DOHH2 (cell line): Measurements from ENCODE around the gene CCR9.

Experiments used
- H3F3A ChIP-seq: fragments of 200-600 bp; sonication (generic), shearing (Covaris generic); 2 replicates; pipeline ENCODE4 v1.6.0; 2016; ENCODE audit warnings: antibody characterized with exemption, mild to moderate bottlenecking; ENCODE audit not compliant: control insufficient read depth, insufficient read depth
- H3K27ac ChIP-seq: fragments of 200-600 bp; sonication (generic); 2 replicates; pipeline ENCODE4 v1.5.1; 2014; ENCODE audit warnings: low read depth, mild to moderate bottlenecking, low read length, moderate library complexity
- H3K27me3 ChIP-seq: fragments of 200-600 bp; sonication (generic); 2 replicates; pipeline ENCODE4 v1.6.1; 2014; ENCODE audit warnings: mild to moderate bottlenecking, low read length, mixed read lengths; ENCODE audit not compliant: control insufficient read depth
- H3K36me3 ChIP-seq: fragments of 200-600 bp; sonication (generic); 2 replicates; pipeline ENCODE4 v1.6.1; 2014; ENCODE audit warnings: mild to moderate bottlenecking, low read length, moderate library complexity, mixed read lengths; ENCODE audit not compliant: control insufficient read depth
- H3K4me1 ChIP-seq: fragments of 200-600 bp; sonication (generic); 2 replicates; pipeline ENCODE4 v1.6.1; 2014; ENCODE audit warnings: mild to moderate bottlenecking, low read length, mixed read lengths; ENCODE audit not compliant: control insufficient read depth
- H3K4me2 ChIP-seq: fragments of 200-600 bp; sonication (generic); 2 replicates; pipeline ENCODE4 v1.6.0; 2014; ENCODE audit warnings: mild to moderate bottlenecking, low read length, moderate library complexity
- H3K4me3 ChIP-seq: fragments of 200-600 bp; sonication (generic); 2 replicates; pipeline ENCODE4 v1.5.1; 2014; ENCODE audit warnings: mild to moderate bottlenecking, low read length, mixed read lengths
- H3K79me2 ChIP-seq: fragments of 200-600 bp; sonication (generic); 2 replicates; pipeline ENCODE4 v1.6.1; 2014; ENCODE audit warnings: mild to moderate bottlenecking, low read length, mixed read lengths; ENCODE audit not compliant: control insufficient read depth
- H3K9me2 ChIP-seq: fragments of 200-600 bp; sonication (generic); replicated peaks from 2 replicates; pipeline ENCODE4 v1.6.1; 2014; ENCODE audit warnings: mild to moderate bottlenecking, low read length, mixed read lengths; ENCODE audit not compliant: control insufficient read depth
- H3K9me3 ChIP-seq: fragments of 200-600 bp; sonication (generic); 2 replicates; pipeline ENCODE4 v1.6.1; 2014; ENCODE audit warnings: antibody characterized with exemption, low read length, mixed read lengths; ENCODE audit not compliant: control insufficient read depth, insufficient read depth
- H4K20me1 ChIP-seq: fragments of 200-600 bp; sonication (generic); 2 replicates; pipeline ENCODE4 v1.6.0; 2014; ENCODE audit warnings: low read depth, mild to moderate bottlenecking, antibody characterized with exemption, low read length, moderate library complexity; ENCODE audit not compliant: control insufficient read depth, insufficient read depth
- EZH2phosphoT487 ChIP-seq: fragments of 200-600 bp; sonication (generic); IDR thresholded peaks from 2 replicates; pipeline ENCODE4 v1.6.1; 2017; ENCODE audit warnings: borderline replicate concordance, mild to moderate bottlenecking, antibody characterized with exemption, low read length, moderate library complexity, mixed read lengths
- TF ChIP-seq, protein P1 (sequence below): fragments of 200-600 bp; sonication (generic); IDR thresholded peaks from one replicate; pipeline ENCODE4 v1.5.1; 2014; ENCODE audit warnings: antibody characterized with exemption, mild to moderate bottlenecking, low read depth, low read length; ENCODE audit not compliant: poor library complexity, severe bottlenecking

Gene CCR9

DNA sequence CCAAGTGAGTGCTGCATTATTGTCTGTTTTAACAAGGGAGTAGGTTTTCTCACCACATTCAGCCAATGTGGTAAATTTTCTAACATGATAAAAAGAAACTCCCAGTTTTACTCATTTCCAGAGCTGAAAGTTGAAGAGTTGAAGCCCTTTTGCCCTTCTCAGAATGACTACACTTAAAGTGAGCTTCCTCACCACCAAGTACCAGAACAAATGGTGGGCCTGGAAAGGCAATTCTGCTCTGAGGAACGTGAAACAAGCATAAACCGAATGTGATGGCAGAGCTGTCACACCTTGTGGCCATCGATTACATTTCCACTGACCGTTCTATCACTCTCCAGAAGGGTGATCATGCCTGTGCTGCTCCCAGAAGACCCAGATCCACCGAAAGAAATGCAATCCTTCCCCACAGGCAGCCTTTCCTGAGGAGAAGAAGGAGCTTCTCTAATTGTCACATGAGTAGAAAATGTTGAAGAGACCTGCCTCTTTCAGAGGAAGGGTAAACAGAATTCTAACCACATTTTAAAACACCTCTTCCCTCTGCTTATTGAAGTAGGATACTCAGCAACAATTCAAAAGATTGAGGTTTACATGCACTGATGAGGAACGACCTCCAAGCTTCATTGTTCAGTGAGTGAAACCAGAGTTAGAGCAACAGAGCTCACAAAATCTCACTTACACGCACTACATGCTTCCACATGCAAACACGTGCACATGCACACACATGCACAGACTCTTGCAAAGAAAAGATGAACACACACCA is 21.4 kb upstream of the CCR9 start:
- Histone ChIP-seq H3K27me3 (peaks cover 43% of the 10 kb centered on the region), H3K9me3 (no peaks in the 10 kb centered on the region), H3K4me3 (no peak overlapping the region), H3K36me3 (no peaks in the 10 kb centered on the region), H3K79me2 (no peaks in the 10 kb centered on the region), H3K4me1 (no peaks in the 10 kb centered on the region), H3K9me2 (no peaks in the 10 kb centered on the region), H3K4me2 (no peak overlapping the region), H3K27ac (no peak overlapping the region), H3F3A (no peaks in the 10 kb centered on the region), H4K20me1 (no peaks in the 10 kb centered on the region)
- TF ChIP-seq, protein P1, sequence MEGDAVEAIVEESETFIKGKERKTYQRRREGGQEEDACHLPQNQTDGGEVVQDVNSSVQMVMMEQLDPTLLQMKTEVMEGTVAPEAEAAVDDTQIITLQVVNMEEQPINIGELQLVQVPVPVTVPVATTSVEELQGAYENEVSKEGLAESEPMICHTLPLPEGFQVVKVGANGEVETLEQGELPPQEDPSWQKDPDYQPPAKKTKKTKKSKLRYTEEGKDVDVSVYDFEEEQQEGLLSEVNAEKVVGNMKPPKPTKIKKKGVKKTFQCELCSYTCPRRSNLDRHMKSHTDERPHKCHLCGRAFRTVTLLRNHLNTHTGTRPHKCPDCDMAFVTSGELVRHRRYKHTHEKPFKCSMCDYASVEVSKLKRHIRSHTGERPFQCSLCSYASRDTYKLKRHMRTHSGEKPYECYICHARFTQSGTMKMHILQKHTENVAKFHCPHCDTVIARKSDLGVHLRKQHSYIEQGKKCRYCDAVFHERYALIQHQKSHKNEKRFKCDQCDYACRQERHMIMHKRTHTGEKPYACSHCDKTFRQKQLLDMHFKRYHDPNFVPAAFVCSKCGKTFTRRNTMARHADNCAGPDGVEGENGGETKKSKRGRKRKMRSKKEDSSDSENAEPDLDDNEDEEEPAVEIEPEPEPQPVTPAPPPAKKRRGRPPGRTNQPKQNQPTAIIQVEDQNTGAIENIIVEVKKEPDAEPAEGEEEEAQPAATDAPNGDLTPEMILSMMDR = no peak
- TF ChIP-seq EZH2phosphoT487 = no peak

DNA sequence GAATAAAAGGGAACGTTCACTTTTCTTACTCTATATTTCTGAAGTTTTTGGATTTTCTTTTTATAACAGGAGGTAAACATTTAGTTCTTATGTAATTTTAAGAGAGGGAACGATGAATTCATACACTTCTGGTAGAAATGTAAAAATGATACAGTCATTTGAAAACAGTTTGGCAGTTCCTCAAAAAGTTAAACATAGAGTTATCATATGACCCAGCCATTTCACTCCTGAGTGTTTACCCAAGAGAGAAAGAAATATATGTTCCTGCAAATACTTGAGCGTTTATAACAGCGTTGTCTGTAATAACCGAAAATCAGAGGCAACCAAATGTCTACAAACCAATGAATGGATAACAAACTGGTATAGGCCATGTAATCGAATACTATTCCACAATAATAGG is 20.8 kb upstream of the CCR9 start:
- Histone ChIP-seq H3K4me2 (no peak overlapping the region), H3K4me1 (no peaks in the 10 kb centered on the region), H3K9me2 (no peaks in the 10 kb centered on the region), H3K27ac (no peak overlapping the region), H3K36me3 (no peaks in the 10 kb centered on the region), H3K4me3 (no peak overlapping the region), H3K27me3 (peaks cover 41% of the 10 kb centered on the region), H3F3A (no peaks in the 10 kb centered on the region), H4K20me1 (no peaks in the 10 kb centered on the region), H3K79me2 (no peaks in the 10 kb centered on the region), H3K9me3 (no peaks in the 10 kb centered on the region)
- TF ChIP-seq, protein P1 = no peak
- TF ChIP-seq EZH2phosphoT487 = no peak

DNA sequence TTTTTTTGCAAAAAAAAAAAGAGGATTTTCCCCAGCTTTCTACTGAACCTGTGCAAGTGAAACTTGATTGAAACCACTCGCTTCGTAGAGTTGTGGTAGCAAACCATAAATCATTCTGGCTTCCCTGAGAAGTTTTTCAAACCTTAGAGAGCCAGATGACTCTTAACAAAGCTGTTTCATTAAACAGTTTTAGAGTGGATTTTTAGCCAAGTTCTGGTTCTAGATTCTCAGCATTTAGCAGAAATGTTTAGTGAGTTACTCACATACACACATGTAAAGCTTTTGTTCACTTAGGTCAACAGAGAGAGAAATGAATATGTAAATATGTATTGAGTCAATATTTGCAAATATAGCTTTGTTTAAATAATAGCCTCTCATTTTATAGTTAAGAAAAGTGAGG is 18.1 kb upstream of the CCR9 start:
- Histone ChIP-seq H3K4me3 (no peak overlapping the region), H3K9me2 (no peaks in the 10 kb centered on the region), H3K4me2 (no peak overlapping the region), H3K4me1 (no peaks in the 10 kb centered on the region), H3K36me3 (no peaks in the 10 kb centered on the region), H3K9me3 (no peaks in the 10 kb centered on the region), H4K20me1 (no peaks in the 10 kb centered on the region), H3F3A (no peaks in the 10 kb centered on the region), H3K79me2 (no peaks in the 10 kb centered on the region), H3K27me3 (peaks cover 23% of the 10 kb centered on the region), H3K27ac (no peak overlapping the region)
- TF ChIP-seq, protein P1 = no peak
